GM18519 (cell line): ENCODE results near the gene RHEX.

ENCODE experiments used
- ATAC-seq: cut with Tn5 transposase; IDR thresholded peaks from one replicate; pipeline ENCODE4 v1.9.1; 2021; ENCODE audit warnings: mild to moderate bottlenecking, moderate library complexity; ENCODE audit not compliant: unreplicated experiment, low FRiP score

RHEX gene

DNA sequence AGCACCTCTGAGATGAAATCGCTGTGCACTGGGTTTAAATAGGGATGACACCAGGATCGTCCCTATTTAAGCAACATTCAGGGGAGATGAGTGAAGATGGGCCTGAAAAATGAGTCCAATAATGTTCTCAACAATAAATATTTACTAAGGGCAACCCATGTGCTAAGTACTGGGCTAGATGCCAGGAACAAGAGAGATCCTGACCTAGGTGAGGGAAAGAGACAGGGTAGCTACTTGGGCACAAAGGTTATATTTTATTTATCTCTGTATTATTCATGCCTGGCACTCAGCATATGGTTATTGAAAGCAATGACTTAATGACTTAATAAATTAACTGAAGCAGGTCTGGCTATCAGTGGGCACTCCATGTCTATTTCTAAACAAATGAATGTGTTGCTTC lies 91.6 kb downstream of the RHEX start:
- no peak for ATAC-seq

DNA sequence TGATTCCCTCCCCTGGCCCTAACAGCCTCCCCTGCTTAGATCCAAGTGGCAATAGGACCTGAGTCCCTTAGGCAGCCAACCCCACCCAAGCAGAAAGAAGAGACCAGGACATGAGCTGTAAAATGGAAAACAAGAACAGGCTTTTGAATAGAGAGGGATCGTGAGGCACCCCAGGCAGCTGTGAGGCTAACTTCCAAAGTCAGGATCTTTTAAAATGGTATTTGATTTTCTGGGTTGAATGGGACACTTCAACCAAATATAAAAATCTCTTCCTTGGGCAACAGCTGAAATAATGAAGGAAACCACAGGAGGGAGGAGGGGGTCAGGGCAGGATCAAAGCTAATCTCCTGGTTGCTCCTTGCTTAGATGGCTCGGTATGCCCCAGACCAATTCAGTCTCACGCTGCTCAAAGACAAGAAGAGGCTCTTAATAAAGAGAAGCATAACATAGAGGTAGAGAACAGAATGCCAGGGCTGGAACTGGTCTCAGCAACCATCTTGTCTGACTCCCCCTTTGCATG lies 92.9 kb downstream of the RHEX start:
- no peak for ATAC-seq
